ENCODE measurements around the gene VRTN. TPM values are rescaled to one million over a fixed set of nuclear protein-coding genes. Genes with fewer than 3 reads are reported as not detected.

VRTN gene
- total RNA-seq, 1 donor from 2014 or later, result not detected

GRCh38 chr14:74392616-74393570, 44.6 kb downstream of the VRTN start:
- H3K27ac Mint-ChIP-seq, result no peak overlapping the region
- no peaks in the 10 kb centered on the region for H3K36me3 Mint-ChIP-seq
- DNase-seq (ENCODE audit: low spot score in 2 of 2, unreplicated experiment in 2 of 2), result no peak
- H3K4me1 Mint-ChIP-seq, result no peaks in the 10 kb centered on the region
- H3K27me3 Mint-ChIP-seq (ENCODE audit: low read depth), result peaks cover 43% of the 10 kb centered on the region
- no peaks in the 10 kb centered on the region for H3K9me3 Mint-ChIP-seq
- H3K4me3 Mint-ChIP-seq, result no peak overlapping the region
- no peak for TF ChIP-seq CTCF (IDR thresholded peaks at IDR 0.05; ENCODE audit: unreplicated experiment)

GRCh38 chr14:74394549-74394948, 46.3 kb downstream of the VRTN start:
- no peak for TF ChIP-seq CTCF (IDR thresholded peaks at IDR 0.05; ENCODE audit: unreplicated experiment)
- no peak for DNase-seq (ENCODE audit: low spot score in 2 of 2, unreplicated experiment in 2 of 2)
- Mint-ChIP-seq H3K9me3 (no peaks in the 10 kb centered on the region), H3K4me3 (no peak overlapping the region), H3K27ac (no peak overlapping the region), H3K27me3 (ENCODE audit: low read depth) (peaks cover 54% of the 10 kb centered on the region), H3K36me3 (no peaks in the 10 kb centered on the region), H3K4me1 (no peaks in the 10 kb centered on the region)

GRCh38 chr14:74395094-74395493, 46.8 kb downstream of the VRTN start:
- Mint-ChIP-seq H3K27me3 (ENCODE audit: low read depth) (peaks cover 57% of the 10 kb centered on the region), H3K9me3 (no peaks in the 10 kb centered on the region)

GRCh38 chr14:74400031-74400685, 51.9 kb downstream of the VRTN start:
- H3K27me3 Mint-ChIP-seq (ENCODE audit: low read depth), result peaks cover 60% of the 10 kb centered on the region

More at GRCh38 chr14:74395094-74395493, 46.8 kb downstream of the VRTN start:
- Mint-ChIP-seq H3K27ac (no peak overlapping the region), H3K4me1 (no peaks in the 10 kb centered on the region), H3K4me3 (no peak overlapping the region), H3K36me3 (no peaks in the 10 kb centered on the region)
- DNase-seq (ENCODE audit: low spot score in 2 of 2, unreplicated experiment in 2 of 2), result no peak
- TF ChIP-seq CTCF (IDR thresholded peaks at IDR 0.05; ENCODE audit: unreplicated experiment), result no peak

More at GRCh38 chr14:74400031-74400685, 51.9 kb downstream of the VRTN start:
- Mint-ChIP-seq H3K36me3 (no peaks in the 10 kb centered on the region), H3K27ac (no peak overlapping the region), H3K4me1 (peaks cover 12% of the 10 kb centered on the region), H3K4me3 (no peak overlapping the region), H3K9me3 (no peaks in the 10 kb centered on the region)
- DNase-seq (ENCODE audit: low spot score in 2 of 2, unreplicated experiment in 2 of 2), result no peak
- TF ChIP-seq CTCF (IDR thresholded peaks at IDR 0.05; ENCODE audit: unreplicated experiment), result no peak
